ENCODE measurements around the gene CACNA1C. TPM values are rescaled to one million over a fixed set of nuclear protein-coding genes. Genes with fewer than 3 reads are reported as not detected.

The CACNA1C gene
- total RNA-seq, 1 donor from 2014 or later, result 6.8 TPM

Other genes starting within 250 kb of the CACNA1C start
- gene LRTM2, start 232.4 kb upstream of the CACNA1C start, total RNA-seq, result not detected
- 8.8 TPM for gene CACNA2D4, start 134.3 kb upstream of the CACNA1C start, total RNA-seq
- gene DCP1B, start 48.5 kb upstream of the CACNA1C start, total RNA-seq, result 8.0 TPM

Data from mesenteric fat pad (tissue), 1 donor.